NCI-H2171 treated with DMSO at 0.1 percent for 48 hours (cell line): Measurements from ENCODE around the gene FOLR1.
"Not testable (repeated sequence)": the region's sequence is repeated elsewhere in the genome, so short reads cannot be mapped to it uniquely, and the experiment has no call there.

Experiments
- DNase-seq: peaks from one replicate; lab custom pipeline; 2025; lab: John Stamatoyannopoulos, UW

Gene FOLR1

GRCh38 chr11:72181553-72181958, 10.4 kb upstream of the FOLR1 start:
- not testable (repeated sequence) for DNase-seq

GRCh38 chr11:72188267-72188666, 3.7 kb upstream of the FOLR1 start:
- no peak for DNase-seq

- DNase-seq, result peak; percentile 53
Observed at GRCh38 chr11:72189455-72190250, 2.3 kb upstream of the FOLR1 start.

GRCh38 chr11:72190631-72191071, 1.3 kb upstream of the FOLR1 start:
- DNase-seq, result no peak

GRCh38 chr11:72195518-72196270, 3.8 kb downstream of the FOLR1 start:
- no peak for DNase-seq

- not testable (repeated sequence) for DNase-seq
Observed at GRCh38 chr11:72201445-72201844, 9.5 kb downstream of the FOLR1 start.

GRCh38 chr11:72202571-72202970, 10.6 kb downstream of the FOLR1 start:
- DNase-seq, result no peak

GRCh38 chr11:72203163-72203562, 11.2 kb downstream of the FOLR1 start:
- DNase-seq, result no peak

- no peak for DNase-seq
Observed at GRCh38 chr11:72204886-72205285, 12.9 kb downstream of the FOLR1 start.

- not testable (repeated sequence) for DNase-seq
Observed at GRCh38 chr11:72206794-72207193, 14.9 kb downstream of the FOLR1 start.

- DNase-seq, result no peak
Observed at GRCh38 chr11:72208281-72208680, 16.3 kb downstream of the FOLR1 start.

- no peak for DNase-seq
Observed at GRCh38 chr11:72209101-72209500, 17.2 kb downstream of the FOLR1 start.

- DNase-seq, result no peak
Observed at GRCh38 chr11:72216638-72217037, 24.7 kb downstream of the FOLR1 start, which contains the start of gene FOLR2. Gene FOLR2, plus strand, starts transcription at chr11:72216794. Its CDS starts 1,791 bp downstream, at chr11:72218585.

GRCh38 chr11:72217841-72218240, 25.9 kb downstream of the FOLR1 start:
- no peak for DNase-seq

GRCh38 chr11:72218251-72218745, 26.4 kb downstream of the FOLR1 start:
- DNase-seq, result no peak

- DNase-seq, result no peak
Observed at GRCh38 chr11:72220696-72221363, 28.9 kb downstream of the FOLR1 start.

- DNase-seq, result no peak
Observed at GRCh38 chr11:72221386-72222075, 29.6 kb downstream of the FOLR1 start.

- DNase-seq, result no peak
Observed at GRCh38 chr11:72222106-72222891, 30.4 kb downstream of the FOLR1 start.

GRCh38 chr11:72222907-72223614, 31.1 kb downstream of the FOLR1 start:
- peak; percentile 93 for DNase-seq
